HuH-7.5 (cell line): ENCODE results near the gene DNM2.

ENCODE experiments used
- DNase-seq: peaks from one replicate; pipeline ENCODE4 v3.0.0; 2011; ENCODE audit warnings: low spot score

DNM2 gene

GRCh38 chr19:10691178-10691881, 26.5 kb upstream of the DNM2 start:
- no peak for DNase-seq

GRCh38 chr19:10691883-10692282, 26.0 kb upstream of the DNM2 start:
- DNase-seq, result no peak

GRCh38 chr19:10692673-10693264, 25.1 kb upstream of the DNM2 start:
- no peak for DNase-seq

- no peak for DNase-seq
Measured at GRCh38 chr19:10694706-10695307, 23.1 kb upstream of the DNM2 start.

GRCh38 chr19:10695401-10696398, 22.2 kb upstream of the DNM2 start:
- peak; percentile 95 for DNase-seq

GRCh38 chr19:10699650-10700335, 18.1 kb upstream of the DNM2 start:
- DNase-seq, result peak; percentile 63

GRCh38 chr19:10701955-10702525, 15.8 kb upstream of the DNM2 start:
- DNase-seq, result peak; percentile 67

- no peak for DNase-seq
Measured at GRCh38 chr19:10706990-10707389, 10.9 kb upstream of the DNM2 start.

GRCh38 chr19:10707440-10707839, 10.4 kb upstream of the DNM2 start:
- DNase-seq, result no peak

- no peak for DNase-seq
Measured at GRCh38 chr19:10708291-10708690, 9.6 kb upstream of the DNM2 start.

- DNase-seq, result no peak
Measured at GRCh38 chr19:10712045-10712444, 5.8 kb upstream of the DNM2 start.

GRCh38 chr19:10712754-10713153, 5.1 kb upstream of the DNM2 start:
- DNase-seq, result no peak

GRCh38 chr19:10713317-10713716, 4.6 kb upstream of the DNM2 start:
- no peak for DNase-seq

GRCh38 chr19:10717054-10717355, 874 bp upstream of the DNM2 start:
- no peak for DNase-seq

GRCh38 chr19:10718205-10719196, 622 bp downstream of the DNM2 start:
- DNase-seq, result no peak

GRCh38 chr19:10719466-10719961, 1.6 kb downstream of the DNM2 start:
- DNase-seq, result no peak

- no peak for DNase-seq
Measured at GRCh38 chr19:10720607-10721125, 2.8 kb downstream of the DNM2 start.

GRCh38 chr19:10723591-10723990, 5.7 kb downstream of the DNM2 start:
- no peak for DNase-seq

- DNase-seq, result no peak
Measured at GRCh38 chr19:10724573-10725071, 6.7 kb downstream of the DNM2 start.

GRCh38 chr19:10725415-10725814, 7.5 kb downstream of the DNM2 start:
- no peak for DNase-seq
